Heart right ventricle (tissue), 16 donors: ENCODE data around the gene MRPL28. TPM values are rescaled to one million over a fixed set of nuclear protein-coding genes. Genes with fewer than 3 reads are reported as not detected.

ENCODE experiments used
- ATAC-seq, 8 donors: fragments of 200-7000 bp; cut with Tn5 transposase; one replicate each; pipeline ENCODE4 v1.9.1; 2020; ENCODE audit warnings: mild to moderate bottlenecking in 8 of 8, moderate library complexity in 8 of 8, moderate number of reproducible peaks in 1 of 8
- DNase-seq, 2 donors: peaks; one replicate each; pipeline ENCODE4 v3.0.0-alpha.2; 2020
- H3K27ac ChIP-seq, 10 donors: fragments of 200-600 bp; sonication (generic) in 2 of 10; one replicate each; pipeline versions ENCODE4 v1.5.0 to v1.8.0; 2020 to 2022; ENCODE audit warnings: mild to moderate bottlenecking in 3 of 10
- H3K27me3 ChIP-seq, 7 donors: fragments of 200-600 bp; one replicate each; pipeline ENCODE4 v1.8.0; 2021 to 2022; ENCODE audit warnings: mild to moderate bottlenecking in 2 of 7
- H3K36me3 ChIP-seq, 9 donors: fragments of 200-600 bp; sonication (generic) in 1 of 9; one replicate each; pipeline versions ENCODE4 v1.5.0 to v1.8.0; 2020 to 2022; ENCODE audit warnings: mild to moderate bottlenecking in 2 of 9
- H3K4me1 ChIP-seq, 9 donors: fragments of 200-600 bp; sonication (generic) in 1 of 9; one replicate each; pipeline versions ENCODE4 v1.5.0 to v1.8.0; 2020 to 2022; ENCODE audit warnings: mild to moderate bottlenecking in 4 of 9
- H3K4me3 ChIP-seq, 10 donors: fragments of 200-600 bp; sonication (generic) in 2 of 10; one replicate each; pipeline versions ENCODE4 v1.5.0 to v1.8.0; 2020 to 2022; ENCODE audit warnings: mild to moderate bottlenecking in 7 of 10, moderate library complexity in 2 of 10
- H3K9me3 ChIP-seq, 11 donors: fragments of 200-600 bp in 10 of 11; sonication (generic) in 2 of 11; one replicate each; pipeline versions ENCODE4 v1.5.0 to v1.8.0; 2013 to 2022; ENCODE audit warnings: mild to moderate bottlenecking in 2 of 11, control low read depth in 1 of 11, moderate library complexity in 1 of 11
- CTCF ChIP-seq, 9 donors: fragments of 200-600 bp; sonication (generic) in 2 of 9; IDR thresholded peaks; one replicate each; pipeline versions ENCODE4 v1.5.0 to v1.8.0; 2021 to 2022; ENCODE audit warnings: antibody characterized with exemption in 9 of 9, mild to moderate bottlenecking in 5 of 9, moderate library complexity in 1 of 9
- WGBS, 2 donors: extraction: QIAGEN DNeasy Blood & Tissue Kit; methylation state at CpG; one replicate each; pipeline ENCODE4 v1.1.7; 2013; ENCODE audit warnings: inconsistent platforms in 1 of 2; 5-methylcytosine and 5-hydroxymethylcytosine counted together
- intact Hi-C, 10 donors: fragments of 100-400 bp; cut with DNase I; formaldehyde crosslinking; loops; one replicate each; pipeline versions ENCODE4 v1.11.1 to v1.14.2; 2022
- polyA plus RNA-seq, 2 donors: library from polyadenylated mRNA; stranded (reverse); fragments of 200-250 nt; gene quantifications; one replicate each; pipeline ENCODE4 v1.2.3, GENCODE V29; 2013
- total RNA-seq, 10 donors: library from RNA; stranded (reverse); fragmentation: NEBNext Ultra II Directional in 3 of 10; extraction: Animal tissue kit (Norgen Biotek cat#: 25700) in 3 of 10; gene quantifications; one replicate each; pipeline versions ENCODE4 v1.2.1 to v1.2.4, GENCODE V29; 2021 to 2023
- donor health status: Arrhythmogenic right ventricular cardiomyopathy.
- donor health status: ischemic (EF 13 %, LVEDD 7.1; RV severe dilation, severe dysfunction).
- donor health status: healthy with polysubstance abuse.
- donor health status: DM: no; HTN: yes; CAD: no.
- donor health status: DM: no; HTN: no; CAD: no.
- donor health status: ischemic (EF 25% LVEDD 6.9; RV normal size, moderate dysfunction).
- donor health status: ischemic (EF 25% LVEDD 5.7; RV mildly dilated, moderate dysfunction).
- donor health status: healthy.
- donor health status: DM: yes; HTN: yes; CAD: no.
- donor health status: Ischemic cardiomyopathy.
- donor health status: ischemic (EF 35%, LVEDD 5.7; RV mildly dilated, moderate dysfunction).
- donor health status: nonischemic (EF 11% LVEDD 7.7; RV severe dilation, severe dysfunction).
- donor health status: DM: yes; HTN: yes; CAD: no.
- donor health status: PGD.
- donor health status: ischemic (EF 29% LVEDD 5.4; RV normal size, mild dysfunction).
- donor health status: nonischemic (EF 23%, LVEDD 6.1; RV moderate dilation, normal function).

Gene MRPL28
- total and polyA plus RNA-seq, 12 donors, result 64.9 to 169 (median 75.8) TPM

GRCh38 chr16:317583-317982 lies 52.8 kb downstream of the MRPL28 start:
- Histone ChIP-seq H3K36me3 (peaks cover 0 to 45% (median 6%) of the 10 kb centered on the region in 9 donors), H3K4me1 (no peaks in the 10 kb centered on the region), H3K4me3 (no peak overlapping the region), H3K27me3 (no peaks in the 10 kb centered on the region), H3K27ac (no peak overlapping the region), H3K9me3 (no peaks in the 10 kb centered on the region)
- ATAC-seq (no peak), DNase-seq (no peak)
- TF ChIP-seq CTCF (IDR thresholded peaks at IDR 0.05), result no peak
- intact Hi-C loops, result no loop called here
- WGBS, 2 donors, result 94 to 96% methylated on average over 5 of the region's 5 CpGs

Other genes with a start within 250 kb of the MRPL28 start
- gene NPRL3, start 231.9 kb downstream of the MRPL28 start, total RNA-seq, result 10 to 100 TPM; 19.0 to 28.8 (median 22.3) TPM
- 10 to 100 TPM; 16.2 to 19.6 TPM for gene NPRL3, start 231.9 kb downstream of the MRPL28 start, polyA plus RNA-seq
- not detected for gene HBZ, start 217.9 kb downstream of the MRPL28 start, total RNA-seq
- gene HBZ, start 217.9 kb downstream of the MRPL28 start, polyA plus RNA-seq, result under 1 TPM in 1 of 2 donors, not detected in 1; 0.14 TPM
- gene HBM, start 204.6 kb downstream of the MRPL28 start, total RNA-seq, result under 1 TPM in 2 of 10 donors, not detected in 8; 0.56 to 0.61 TPM
- not detected for gene HBM, start 204.6 kb downstream of the MRPL28 start, polyA plus RNA-seq
- 1,000 to 10,000 TPM in 1 of 10 donors, 100 to 1,000 TPM in 5, 10 to 100 TPM in 4; 78.7 to 1,146 (median 107) TPM for gene HBA2, start 197.7 kb downstream of the MRPL28 start, total RNA-seq
- gene HBA2, start 197.7 kb downstream of the MRPL28 start, polyA plus RNA-seq, result 10 to 100 TPM in 1 of 2 donors, 1 to 10 TPM in 1; 2.9 to 84.6 TPM
- gene HBA1, start 193.9 kb downstream of the MRPL28 start, total RNA-seq, result 1,000 to 10,000 TPM in 1 of 10 donors, 100 to 1,000 TPM in 9; 114 to 1,150 (median 192) TPM
- gene HBA1, start 193.9 kb downstream of the MRPL28 start, polyA plus RNA-seq, result 10 to 100 TPM in 1 of 2 donors, 1 to 10 TPM in 1; 2.1 to 27.1 TPM
- gene HBQ1, start 190.1 kb downstream of the MRPL28 start, total RNA-seq, result not detected
- under 1 TPM in 1 of 2 donors, not detected in 1; 0.09 TPM for gene HBQ1, start 190.1 kb downstream of the MRPL28 start, polyA plus RNA-seq
- 10 to 100 TPM; 14.4 to 29.7 (median 20.4) TPM for gene LUC7L, start 141.1 kb downstream of the MRPL28 start, total RNA-seq
- 100 to 1,000 TPM in 1 of 2 donors, 10 to 100 TPM in 1; 21.3 to 139 TPM for gene LUC7L, start 141.1 kb downstream of the MRPL28 start, polyA plus RNA-seq
- gene FAM234A, start 135.7 kb downstream of the MRPL28 start, total RNA-seq, result 100 to 1,000 TPM; 114 to 200 (median 161) TPM
- 10 to 100 TPM; 70.5 to 97.9 TPM for gene FAM234A, start 135.7 kb downstream of the MRPL28 start, polyA plus RNA-seq
- gene RGS11, start 94.6 kb downstream of the MRPL28 start, total RNA-seq, result 10 to 100 TPM in 6 of 10 donors, 1 to 10 TPM in 4; 7.5 to 18.2 (median 12.5) TPM
- 10 to 100 TPM in 1 of 2 donors, 1 to 10 TPM in 1; 1.9 to 36.4 TPM for gene RGS11, start 94.6 kb downstream of the MRPL28 start, polyA plus RNA-seq
- 10 to 100 TPM in 4 of 10 donors, 1 to 10 TPM in 6; 4.8 to 16.9 (median 9.1) TPM for gene ARHGDIG, start 89.9 kb downstream of the MRPL28 start, total RNA-seq
- 10 to 100 TPM in 1 of 2 donors, under 1 TPM in 1; 0.17 to 10.7 TPM for gene ARHGDIG, start 89.9 kb downstream of the MRPL28 start, polyA plus RNA-seq
- gene PDIA2, start 87.4 kb downstream of the MRPL28 start, total RNA-seq, result 10 to 100 TPM in 1 of 10 donors, 1 to 10 TPM in 8, under 1 TPM in 1; 0.55 to 14.0 (median 3.2) TPM
- gene PDIA2, start 87.4 kb downstream of the MRPL28 start, polyA plus RNA-seq, result 1 to 10 TPM in 1 of 2 donors, under 1 TPM in 1; 0.32 to 2.6 TPM
- gene AXIN1, start 17.8 kb downstream of the MRPL28 start, total RNA-seq, result 10 to 100 TPM in 4 of 10 donors, 1 to 10 TPM in 6; 7.7 to 16.1 (median 9.2) TPM
- gene AXIN1, start 17.8 kb downstream of the MRPL28 start, polyA plus RNA-seq, result 10 to 100 TPM in 1 of 2 donors, 1 to 10 TPM in 1; 9.4 to 14.9 TPM
- gene PGAP6, start 11.4 kb upstream of the MRPL28 start, total RNA-seq, result 10 to 100 TPM; 27.1 to 57.3 (median 33.1) TPM
- 10 to 100 TPM; 27.8 to 45.3 TPM for gene PGAP6, start 11.4 kb upstream of the MRPL28 start, polyA plus RNA-seq
- gene NME4, start 26.7 kb upstream of the MRPL28 start, total RNA-seq, result 10 to 100 TPM; 57.8 to 97.0 (median 75.4) TPM
- gene NME4, start 26.7 kb upstream of the MRPL28 start, polyA plus RNA-seq, result 10 to 100 TPM; 48.1 to 97.2 TPM
- gene DECR2, start 31.3 kb upstream of the MRPL28 start, total RNA-seq, result 10 to 100 TPM in 7 of 10 donors, 1 to 10 TPM in 3; 7.0 to 17.4 (median 11.6) TPM
- 10 to 100 TPM in 1 of 2 donors, 1 to 10 TPM in 1; 9.3 to 26.0 TPM for gene DECR2, start 31.3 kb upstream of the MRPL28 start, polyA plus RNA-seq
- gene RAB11FIP3, start 55.1 kb upstream of the MRPL28 start, total RNA-seq, result 10 to 100 TPM; 16.6 to 40.3 (median 30.4) TPM
- 10 to 100 TPM; 22.7 to 28.5 TPM for gene RAB11FIP3, start 55.1 kb upstream of the MRPL28 start, polyA plus RNA-seq
- gene CAPN15, start 157.2 kb upstream of the MRPL28 start, total RNA-seq, result 10 to 100 TPM; 11.1 to 23.4 (median 15.3) TPM
- gene CAPN15, start 157.2 kb upstream of the MRPL28 start, polyA plus RNA-seq, result 10 to 100 TPM; 19.2 to 39.5 TPM
- not detected for gene PRR35, start 189.9 kb upstream of the MRPL28 start, total RNA-seq
- not detected for gene PRR35, start 189.9 kb upstream of the MRPL28 start, polyA plus RNA-seq
- under 1 TPM in 8 of 10 donors, not detected in 2; 0.12 to 0.75 (median 0.47) TPM for gene NHLRC4, start 196.5 kb upstream of the MRPL28 start, total RNA-seq
- under 1 TPM; 0.51 to 0.59 TPM for gene NHLRC4, start 196.5 kb upstream of the MRPL28 start, polyA plus RNA-seq
- gene PIGQ, start 199.4 kb upstream of the MRPL28 start, total RNA-seq, result 10 to 100 TPM; 13.7 to 26.8 (median 19.2) TPM
- 10 to 100 TPM; 35.3 to 43.7 TPM for gene PIGQ, start 199.4 kb upstream of the MRPL28 start, polyA plus RNA-seq
- 10 to 100 TPM in 9 of 10 donors, 1 to 10 TPM in 1; 9.1 to 16.1 (median 12.1) TPM for gene RAB40C, start 219.5 kb upstream of the MRPL28 start, total RNA-seq
- gene RAB40C, start 219.5 kb upstream of the MRPL28 start, polyA plus RNA-seq, result 10 to 100 TPM; 19.4 to 32.0 TPM